Left lung (tissue), 10 donors: ENCODE measurements around the gene SPTBN1. TPM values are rescaled to one million over a fixed set of nuclear protein-coding genes. Genes with fewer than 3 reads are reported as not detected.
"Not testable (repeated sequence)": the region's sequence is repeated elsewhere in the genome, so short reads cannot be mapped to it uniquely, and the experiment has no call there.

ENCODE experiments used
- ATAC-seq: fragments of 200-7000 bp; cut with Tn5 transposase; one replicate; pipeline ENCODE4 v1.9.1; 2020; ENCODE audit warnings: moderate library complexity
- DNase-seq, 4 donors: peaks; one replicate each; pipeline ENCODE4 v3.0.0-alpha.2; 2013 to 2020
- H3K27ac ChIP-seq, 2 donors: fragments of 200-600 bp; sonication (generic) in 1 of 2; one replicate each; pipeline versions ENCODE4 v1.5.0 to v1.8.0; 2020 to 2021
- H3K27me3 ChIP-seq, 2 donors: fragments of 200-600 bp; sonication (generic) in 1 of 2; one replicate each; pipeline versions ENCODE4 v1.5.0 to v1.8.0; 2020 to 2021
- H3K36me3 ChIP-seq, 2 donors: fragments of 200-600 bp; sonication (generic) in 1 of 2; one replicate each; pipeline versions ENCODE4 v1.5.0 to v1.8.0; 2020 to 2021
- H3K4me1 ChIP-seq, 2 donors: fragments of 200-600 bp; one replicate each; pipeline ENCODE4 v1.8.0; 2021
- H3K4me3 ChIP-seq, 2 donors: fragments of 200-600 bp; sonication (generic) in 1 of 2; one replicate each; pipeline versions ENCODE4 v1.5.0 to v1.8.0; 2020 to 2021; ENCODE audit warnings: mild to moderate bottlenecking in 1 of 2
- H3K9me3 ChIP-seq, 2 donors: fragments of 200-600 bp; sonication (generic) in 1 of 2; one replicate each; pipeline versions ENCODE4 v1.5.0 to v1.8.0; 2020 to 2021
- CTCF ChIP-seq, 2 donors: fragments of 200-600 bp; sonication (generic) in 1 of 2; IDR thresholded peaks; one replicate each; pipeline versions ENCODE4 v1.5.0 to v1.8.0; 2021; ENCODE audit warnings: antibody characterized with exemption in 2 of 2
- intact Hi-C, 2 donors: fragments of 100-400 bp; cut with DNase I; formaldehyde crosslinking; loops; one replicate each; pipeline versions ENCODE4 v1.11.2 to v1.14.2; 2022
- polyA plus RNA-seq, 6 donors: library from polyadenylated mRNA; unstranded; fragments of 120-200 nt; gene quantifications; one replicate each; pipeline ENCODE4 v1.2.1, GENCODE V29; 2013; ENCODE audit not compliant: insufficient read length in 6 of 6
- total RNA-seq, 2 donors: library from RNA; stranded (reverse); fragmentation: NEBNext Ultra II Directional; extraction: Animal tissue kit (Norgen Biotek cat#: 25700); gene quantifications; one replicate each; pipeline ENCODE4 v1.2.1, GENCODE V29; 2021
- donor health status: DM: no; HTN: yes; CAD: no.
- donor health status: DM: no; HTN: no; CAD: no.

Gene SPTBN1
- total and polyA plus RNA-seq, 8 donors = 441 to 578 (median 543) TPM

- peak; percentile 27 for ATAC-seq
- H3K36me3 ChIP-seq = no peaks in the 10 kb centered on the region
- H3K27ac ChIP-seq = peak overlapping the region in 1 of 2 donors; percentile 38
- intact Hi-C loops = no loop called here
- DNase-seq = no peak
- TF ChIP-seq CTCF (IDR thresholded peaks at IDR 0.05) = no peak
- H3K9me3 ChIP-seq = peaks cover 0 to 12% of the 10 kb centered on the region in 2 donors
- peaks cover 4 to 34% of the 10 kb centered on the region in 2 donors for H3K4me1 ChIP-seq
- H3K4me3 ChIP-seq = no peak overlapping the region
- no peaks in the 10 kb centered on the region for H3K27me3 ChIP-seq
Observed at GRCh38 chr2:54483426-54483825, 27.3 kb downstream of the SPTBN1 start.

- H3K27me3 ChIP-seq, DNase-seq, intact Hi-C loops, H3K4me3 ChIP-seq, ATAC-seq, H3K36me3 ChIP-seq, H3K27ac ChIP-seq, H3K9me3 ChIP-seq: not testable (repeated sequence)
- H3K4me1 ChIP-seq = peaks cover 4 to 26% of the 10 kb centered on the region in 2 donors
Observed at GRCh38 chr2:54485756-54486155, 29.6 kb downstream of the SPTBN1 start.

GRCh38 chr2:54486766-54487165 lies 30.6 kb downstream of the SPTBN1 start:
- peaks cover 4 to 26% of the 10 kb centered on the region in 2 donors for H3K4me1 ChIP-seq
- no peak overlapping the region for H3K27ac ChIP-seq

GRCh38 chr2:54490863-54491262 lies 34.7 kb downstream of the SPTBN1 start:
- Histone ChIP-seq H3K4me3 (no peak overlapping the region), H3K4me1 (peaks cover 0 to 3% of the 10 kb centered on the region in 2 donors), H3K27ac (no peak overlapping the region), H3K36me3 (peaks cover 0 to 3% of the 10 kb centered on the region in 2 donors), H3K9me3 (no peaks in the 10 kb centered on the region), H3K27me3 (no peaks in the 10 kb centered on the region)
- no peak for ATAC-seq
- intact Hi-C loops = no loop called here
- no peak for TF ChIP-seq CTCF (IDR thresholded peaks at IDR 0.05)
- DNase-seq = no peak

More at GRCh38 chr2:54486766-54487165, 30.6 kb downstream of the SPTBN1 start:
- no peak for TF ChIP-seq CTCF (IDR thresholded peaks at IDR 0.05)
- Histone ChIP-seq H3K4me3 (no peak overlapping the region), H3K9me3 (no peaks in the 10 kb centered on the region), H3K27me3 (no peaks in the 10 kb centered on the region), H3K36me3 (no peaks in the 10 kb centered on the region)
- ATAC-seq = no peak
- intact Hi-C loops = no loop called here
- no peak for DNase-seq

- H3K4me1 ChIP-seq = peaks cover 0 to 8% of the 10 kb centered on the region in 2 donors
- ATAC-seq = no peak
- intact Hi-C loops = no loop called here
- no peak overlapping the region for H3K27ac ChIP-seq
- no peaks in the 10 kb centered on the region for H3K27me3 ChIP-seq
- peaks cover 0 to 3% of the 10 kb centered on the region in 2 donors for H3K36me3 ChIP-seq
- no peaks in the 10 kb centered on the region for H3K9me3 ChIP-seq
- H3K4me3 ChIP-seq = no peak overlapping the region
- no peak for DNase-seq
- TF ChIP-seq CTCF (IDR thresholded peaks at IDR 0.05) = no peak
Observed at GRCh38 chr2:54492335-54492734, 36.2 kb downstream of the SPTBN1 start.

- no peak for DNase-seq
- no peak overlapping the region for H3K4me3 ChIP-seq
- peaks cover 0 to 14% of the 10 kb centered on the region in 2 donors for H3K4me1 ChIP-seq
- intact Hi-C loops = no loop called here
- no peak for ATAC-seq
- H3K27me3 ChIP-seq = no peaks in the 10 kb centered on the region
- no peak for TF ChIP-seq CTCF (IDR thresholded peaks at IDR 0.05)
- H3K9me3 ChIP-seq = no peaks in the 10 kb centered on the region
- peaks cover 0 to 3% of the 10 kb centered on the region in 2 donors for H3K36me3 ChIP-seq
- no peak overlapping the region for H3K27ac ChIP-seq
Observed at GRCh38 chr2:54494087-54494486, 38.0 kb downstream of the SPTBN1 start.
